Measurements from ENCODE around the gene ERFL.
"Not testable (repeated sequence)": the region's sequence is repeated elsewhere in the genome, so short reads cannot be mapped to it uniquely, and the experiment has no call there.

The ERFL gene

GRCh38 chr19:41877916-41878905 lies 50.0 kb downstream of the ERFL start:
- no peak for DNase-seq (ENCODE audit: low read depth)

DNA sequence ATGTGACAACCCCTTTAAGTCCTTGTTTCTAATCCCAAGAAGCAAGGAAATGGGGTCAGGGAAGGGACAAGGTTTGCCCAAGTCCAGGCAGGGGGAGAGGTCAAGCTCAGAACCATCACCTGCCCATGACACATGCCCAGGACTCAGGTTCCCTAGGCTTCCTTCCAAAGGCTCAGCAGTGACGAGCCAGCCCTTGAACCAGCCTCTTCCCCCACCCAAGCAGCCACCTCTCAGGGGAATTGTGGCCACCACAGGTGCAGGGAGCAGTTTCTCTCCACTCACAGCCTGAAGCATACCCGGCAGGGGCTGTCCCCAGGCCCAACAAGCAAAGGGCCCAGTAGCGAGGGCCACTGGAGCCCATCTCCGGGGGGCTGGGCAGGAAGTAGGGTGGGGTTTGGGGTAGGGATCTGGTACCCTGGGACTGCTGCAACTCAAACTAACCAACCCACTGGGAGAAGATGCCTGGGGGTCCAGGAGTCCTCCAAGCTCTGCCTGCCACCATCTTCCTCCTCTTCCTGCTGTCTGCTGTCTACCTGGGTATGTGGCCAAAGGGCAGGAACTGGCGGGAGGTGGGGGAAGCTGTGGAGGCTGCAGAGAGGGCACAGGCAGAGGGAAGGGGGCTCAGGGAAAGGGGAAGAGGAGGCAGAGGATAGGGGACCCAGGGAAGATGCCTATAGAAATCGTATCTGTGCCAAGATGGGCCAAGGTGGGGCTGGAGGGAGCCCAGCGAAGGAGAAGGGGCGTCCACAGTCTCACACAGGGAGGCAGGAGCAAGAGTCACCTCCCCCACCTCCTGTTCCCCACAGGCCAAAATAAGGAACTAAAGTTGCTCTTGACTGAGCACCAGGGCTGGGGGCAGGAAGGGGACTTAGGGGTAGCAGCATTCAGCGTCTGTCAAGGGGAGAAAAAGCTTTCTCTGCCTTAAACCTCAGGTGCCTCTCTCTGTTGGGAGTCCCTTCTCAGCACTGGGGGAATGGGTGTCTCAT lies 51.1 kb downstream of the ERFL start, which contains the start of gene CD79A:
CD79A (plus strand) TSS at position 433 of the 986 bp plus-strand sequence; CDS start at position 459, 26 bp downstream.
- no peak for DNase-seq (ENCODE audit: low read depth)

GRCh38 chr19:41875973-41876372 lies 52.3 kb downstream of the ERFL start:
- DNase-seq (ENCODE audit: low read depth): not testable (repeated sequence)

GRCh38 chr19:41872775-41873647 lies 55.2 kb downstream of the ERFL start:
- peak; percentile 54 for DNase-seq (ENCODE audit: low read depth)

GRCh38 chr19:41872384-41872774 lies 55.9 kb downstream of the ERFL start:
- DNase-seq (ENCODE audit: low read depth): no peak

DNA sequence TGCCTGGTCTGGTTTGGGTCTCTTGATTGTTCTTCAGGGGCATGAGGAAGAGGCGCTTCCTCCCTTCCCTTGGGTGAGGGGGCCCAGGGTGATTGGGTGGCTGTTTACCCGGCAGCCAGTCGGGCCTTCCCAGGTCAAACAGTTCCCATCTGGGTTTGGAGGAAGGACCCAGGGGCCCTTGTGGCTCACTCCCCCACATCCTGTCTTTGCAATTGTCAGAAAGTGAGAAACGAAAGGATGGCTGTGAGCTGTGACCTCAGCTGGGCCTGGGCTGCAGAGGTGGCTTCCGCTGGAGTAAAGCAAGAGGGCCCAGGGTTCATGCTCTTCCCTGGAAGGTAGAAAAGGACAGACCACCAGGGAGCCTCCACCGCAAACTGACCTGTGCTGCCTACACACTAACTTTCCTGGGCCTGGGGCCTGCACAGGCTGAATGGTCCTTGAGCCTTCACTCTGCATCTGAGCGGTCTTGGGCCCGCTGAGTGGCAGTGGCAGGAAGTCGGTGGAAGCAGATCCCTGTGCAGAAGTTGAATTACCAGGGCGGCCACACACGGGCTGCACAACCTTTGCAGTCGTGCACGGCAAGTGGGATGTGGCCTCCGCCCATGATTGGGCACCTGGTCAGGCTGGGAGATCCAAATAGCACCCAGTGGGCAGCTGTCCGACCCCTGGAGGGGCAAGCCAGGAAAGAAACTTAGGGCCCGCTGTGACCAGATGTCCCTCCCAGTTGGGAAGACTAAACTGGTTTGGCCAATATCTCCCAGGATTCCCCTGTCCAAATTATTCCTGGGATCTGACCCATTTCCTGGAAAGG lies 56.5 kb downstream of the ERFL start:
- no peak for DNase-seq (ENCODE audit: low read depth)

DNA sequence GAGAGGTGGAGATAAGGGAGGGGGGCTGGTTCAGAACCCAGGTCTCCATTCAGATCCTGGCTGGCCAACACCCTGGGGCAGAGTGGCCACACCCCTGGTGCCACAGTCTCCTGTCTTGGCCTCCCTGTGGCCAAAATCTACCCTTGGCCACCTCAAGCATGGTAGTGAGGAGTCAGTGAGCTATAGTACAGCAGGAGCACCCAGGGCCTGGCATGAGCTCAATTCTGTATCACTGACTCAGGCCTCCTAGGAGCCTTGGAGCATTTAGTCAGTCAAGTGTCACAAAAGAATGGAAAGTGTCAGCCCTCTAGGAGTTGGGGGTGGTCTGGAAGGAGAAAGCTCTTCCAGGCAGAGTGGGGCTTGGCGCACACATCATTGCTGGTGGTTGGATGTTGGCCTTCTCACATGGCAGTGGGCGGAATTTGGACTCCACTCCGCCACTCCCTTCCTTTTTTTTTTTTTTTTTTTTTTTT lies 57.8 kb downstream of the ERFL start:
- no peak for DNase-seq (ENCODE audit: low read depth)

GRCh38 chr19:41869374-41869955 lies 58.8 kb downstream of the ERFL start:
- no peak for DNase-seq (ENCODE audit: low read depth)

DNA sequence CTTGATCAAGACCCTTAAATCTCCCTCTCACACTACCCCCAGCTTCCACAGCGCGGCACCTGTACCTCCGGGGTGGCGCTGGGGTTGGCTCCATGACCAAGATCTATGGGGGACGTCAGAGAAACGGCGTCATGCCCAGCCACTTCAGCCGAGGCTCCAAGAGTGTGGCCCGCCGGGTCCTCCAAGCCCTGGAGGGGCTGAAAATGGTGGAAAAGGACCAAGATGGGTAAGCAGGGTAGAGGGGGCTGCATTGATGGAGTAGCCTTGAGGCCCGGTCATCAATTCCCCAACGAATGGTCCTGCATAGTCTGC lies 59.3 kb downstream of the ERFL start:
- no peak for DNase-seq (ENCODE audit: low read depth)

DNA sequence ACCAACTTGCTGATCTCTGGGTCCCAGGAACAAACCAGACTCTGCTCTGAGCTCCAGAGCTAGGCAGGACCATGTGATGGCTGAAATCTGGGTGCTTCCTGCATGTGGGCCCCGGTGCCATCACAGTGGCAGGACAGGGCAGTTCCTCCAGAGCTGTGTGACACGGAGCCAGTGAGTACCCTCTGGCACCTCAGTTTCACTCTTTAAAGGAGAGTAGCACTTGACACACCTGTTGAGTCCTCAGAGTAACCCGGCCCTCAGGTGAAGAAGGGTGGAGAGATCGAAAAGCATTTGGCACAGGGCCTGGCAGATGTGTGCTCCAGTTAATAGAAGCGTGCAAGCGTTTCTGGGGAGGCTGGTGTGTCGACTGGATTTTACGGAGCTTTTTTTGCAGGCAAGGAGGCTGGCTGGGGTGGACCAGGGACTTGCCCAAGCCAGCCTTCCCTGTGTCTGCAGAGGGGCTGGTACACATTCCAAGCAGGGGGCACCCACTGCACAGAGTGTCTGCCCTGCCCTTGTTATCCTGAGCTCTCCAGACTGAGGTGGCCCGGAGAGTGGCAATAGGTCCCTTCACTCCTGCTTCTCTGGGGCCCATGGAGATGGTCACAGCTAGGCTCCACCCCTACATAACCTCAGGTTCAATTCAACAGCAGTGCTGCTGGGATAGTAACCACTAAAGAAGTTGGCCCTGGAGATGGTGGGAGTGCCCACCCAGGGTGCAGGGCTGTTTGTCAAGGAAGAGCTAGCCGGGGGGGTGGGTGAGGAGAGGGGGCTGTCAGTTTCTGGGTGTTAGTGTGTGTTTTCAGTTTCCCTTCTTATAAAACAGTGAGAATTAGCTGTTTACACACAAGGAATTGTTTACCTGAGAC lies 59.9 kb downstream of the ERFL start:
- no peak for DNase-seq (ENCODE audit: low read depth)

DNA sequence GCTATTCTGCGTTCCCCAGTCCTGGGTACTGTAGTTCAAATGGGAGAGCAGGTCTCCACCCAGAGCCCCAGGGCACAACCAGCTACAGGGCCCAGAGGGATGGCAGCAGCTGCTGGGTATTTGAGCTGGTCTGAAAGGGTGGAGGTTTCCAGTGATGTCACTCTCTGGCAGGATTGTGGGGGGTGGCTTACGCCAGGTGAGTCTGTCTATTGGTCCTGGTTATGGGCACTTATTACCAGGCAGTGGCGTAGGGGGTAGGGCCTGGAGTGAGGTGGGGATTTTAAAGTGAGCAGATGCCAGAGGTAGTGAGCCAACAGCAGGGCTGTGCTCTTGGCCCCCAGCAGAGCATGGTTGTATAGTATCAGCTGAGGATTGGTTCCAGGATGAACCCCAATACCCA lies 62.0 kb downstream of the ERFL start:
- DNase-seq (ENCODE audit: low read depth): no peak

DNA sequence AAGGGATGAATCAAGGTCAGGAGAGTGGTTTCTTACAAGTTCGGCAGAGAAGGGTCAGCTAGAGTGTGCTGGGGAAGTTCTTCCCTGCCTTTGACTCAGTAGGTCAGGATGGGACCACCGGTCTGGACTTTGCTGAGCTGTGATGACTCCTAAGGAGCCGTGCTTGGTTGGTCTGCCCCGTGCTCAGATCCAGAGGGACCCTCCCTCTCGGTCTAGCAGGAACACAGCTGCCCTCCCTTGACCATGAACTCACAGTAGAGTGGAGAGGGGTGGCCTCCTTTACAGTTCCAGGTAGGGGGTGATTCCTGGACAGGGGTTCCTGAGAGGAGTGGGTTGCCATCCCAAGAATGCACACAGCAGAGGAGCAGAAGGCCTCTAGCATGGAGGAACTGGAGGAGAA lies 63.9 kb downstream of the ERFL start:
- DNase-seq (ENCODE audit: low read depth): no peak

GRCh38 chr19:41863209-41863931 lies 64.9 kb downstream of the ERFL start:
- no peak for DNase-seq (ENCODE audit: low read depth)

DNA sequence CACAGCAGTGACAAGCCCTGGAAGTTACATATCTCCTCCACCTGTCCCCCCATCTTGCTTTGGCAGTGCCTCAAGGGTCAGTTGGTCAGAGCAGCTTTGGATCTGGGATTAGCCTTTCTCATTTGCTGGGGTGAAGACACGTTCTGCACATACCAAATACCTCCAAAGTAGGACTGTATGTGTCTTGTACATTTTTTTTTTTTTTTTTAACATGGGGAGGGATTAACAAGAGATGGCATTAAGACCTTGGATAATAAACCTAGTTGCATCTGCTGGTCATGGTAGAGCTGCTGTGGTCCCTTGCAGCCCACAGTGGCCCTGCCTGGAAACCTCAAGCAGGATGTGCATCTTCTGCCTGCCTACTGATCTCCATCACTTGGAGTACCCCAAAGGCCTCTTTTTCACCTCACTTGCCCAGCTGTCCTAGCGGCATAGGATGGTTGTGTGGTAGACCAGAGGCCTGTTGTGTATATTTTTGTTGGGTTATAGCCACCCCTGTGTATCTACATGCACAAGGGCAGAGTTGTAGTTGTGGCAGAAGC lies 65.7 kb downstream of the ERFL start:
- no peak for DNase-seq (ENCODE audit: low read depth)

DNA sequence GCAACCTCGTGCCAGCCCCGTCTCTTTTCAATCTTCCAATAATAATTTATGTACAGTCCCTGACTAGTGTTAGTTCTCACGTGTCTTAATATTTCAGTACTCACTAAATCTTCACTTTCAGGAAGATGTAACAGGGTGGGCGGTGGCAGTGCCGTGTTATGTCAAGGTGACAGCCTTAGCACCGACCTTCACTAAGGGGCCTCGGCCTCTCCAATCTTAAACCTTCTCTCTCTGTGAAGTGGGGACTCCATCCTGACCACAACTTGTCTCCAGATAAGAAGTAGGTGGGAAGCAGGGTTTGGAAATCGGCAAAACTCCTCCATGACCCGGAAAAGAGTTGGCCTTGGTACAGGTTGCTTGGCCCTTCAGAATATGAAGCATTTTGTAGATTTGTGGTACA lies 66.4 kb downstream of the ERFL start:
- DNase-seq (ENCODE audit: low read depth): no peak

GRCh38 chr19:41861116-41861768 lies 67.0 kb downstream of the ERFL start:
- DNase-seq (ENCODE audit: low read depth): no peak

DNA sequence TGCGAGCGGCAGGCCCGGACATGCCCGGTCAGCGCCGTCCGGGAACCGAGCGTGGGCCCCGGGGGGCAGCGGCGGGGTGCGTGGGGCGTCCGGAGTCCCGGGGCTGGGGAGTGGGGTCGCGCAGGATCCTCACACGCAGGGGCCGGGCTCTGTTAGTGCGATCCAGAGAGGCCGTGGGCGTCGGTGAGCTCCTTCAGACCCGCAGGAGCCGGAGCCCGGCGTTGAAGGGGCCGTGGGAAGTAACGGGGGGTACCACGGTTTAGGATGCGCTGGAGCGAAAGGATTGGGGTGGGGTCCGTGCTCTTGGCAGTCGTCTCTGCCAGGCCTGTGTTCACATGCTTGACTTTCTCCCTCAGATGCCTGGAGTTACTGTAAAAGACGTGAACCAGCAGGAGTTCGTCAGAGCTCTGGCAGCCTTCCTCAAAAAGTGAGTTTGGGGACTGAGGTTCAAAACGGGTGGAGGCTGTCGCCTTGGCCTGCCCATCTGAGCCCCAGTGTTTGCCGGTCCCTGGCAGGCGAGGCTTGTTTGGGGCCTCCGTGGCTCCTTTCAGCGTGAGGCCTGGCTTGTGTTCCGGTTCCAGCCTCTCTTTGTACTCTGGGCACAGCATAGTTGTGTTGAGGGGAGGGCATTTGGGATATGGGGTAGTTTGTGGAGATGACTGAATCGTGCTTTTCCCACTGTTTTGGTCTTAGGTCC lies 67.7 kb downstream of the ERFL start:
- DNase-seq (ENCODE audit: low read depth): no peak
